ENCODE data around the gene NLK. TPM values are rescaled to one million over a fixed set of nuclear protein-coding genes. Genes with fewer than 3 reads are reported as not detected.

Gene NLK
- total and polyA plus RNA-seq, 2 donors (not counting 3 experiments of a cell fraction or from before 2014, with no cell fraction given) = 23.8 to 34.2 TPM

- H3K36me3 ChIP-seq (ENCODE audit: control insufficient read depth in 2 of 2, extremely low read depth in 1 of 2, insufficient read depth in 2 of 2, low read length in 2 of 2) = peaks cover 0 to 2% of the 10 kb centered on the region in 2 experiments
- H3K9me1 ChIP-seq (replicated peaks; ENCODE audit: control insufficient read depth, extremely low read depth, insufficient read depth, low read length) = no peaks in the 10 kb centered on the region
- no peak overlapping the region for H3K27ac ChIP-seq (ENCODE audit: insufficient read depth, low read depth, low read length)
- no peak overlapping the region for H3K4me2 ChIP-seq (ENCODE audit: insufficient read depth, low read length)
- H2AFZ ChIP-seq (ENCODE audit: low read depth, low read length) = no peak overlapping the region
- no peaks in the 10 kb centered on the region for H3K9me3 ChIP-seq (replicated peaks; ENCODE audit: control insufficient read depth, insufficient read depth, low read length)
- H3K79me2 ChIP-seq (ENCODE audit: control insufficient read depth, insufficient read depth, low read length) = peaks cover 27% of the 10 kb centered on the region
- no TSS peak for BruUV-seq (replicated peaks)
- H3K4me3 ChIP-seq (replicated peaks in 1 of 3; ENCODE audit: insufficient read depth in 1 of 3, low read depth in 1 of 3, low read length in 3 of 3) = no peak overlapping the region
- no peaks in the 10 kb centered on the region for H3K27me3 ChIP-seq (ENCODE audit: control insufficient read depth in 2 of 2, insufficient read depth in 2 of 2, low read length in 2 of 2)
- H3K9ac ChIP-seq (replicated peaks; ENCODE audit: extremely low read depth, insufficient read depth, low read length) = no peak overlapping the region
- FAIRE-seq (no peak), DNase-seq (ENCODE audit: low read depth, low spot score) (no peak)
- no peak for TF ChIP-seq CTCF (IDR thresholded peaks at IDR 0.05; ENCODE audit: extremely low read depth in 1 of 2, insufficient read depth in 1 of 2, low read depth in 1 of 2, low read length in 2 of 2)
- TF ChIP-seq GATA2 (IDR thresholded peaks at IDR 0.05; ENCODE audit: insufficient read depth, insufficient read length, low read depth, low read length) = no peak
- no peak for TF ChIP-seq JUN (IDR thresholded peaks at IDR 0.05; ENCODE audit: borderline replicate concordance, insufficient read depth, insufficient read length, low read depth)
- TF ChIP-seq POLR2A (IDR thresholded peaks at IDR 0.05; ENCODE audit: low read depth, low read length) = no peak
- no peak for TF ChIP-seq EZH2 (IDR thresholded peaks at IDR 0.05; ENCODE audit: borderline replicate concordance, low read depth, low read length, severe bottlenecking)
- peaks cover 4% of the 10 kb centered on the region for H4K20me1 ChIP-seq (replicated peaks; ENCODE audit: control insufficient read depth, extremely low read depth, insufficient read depth, low read length)
- ChIA-PET POLR2A (interaction anchor here (0.6 kb wide), 1 partner anchor 11 kb away, joined by 7 read pairs; no protein-coding TSS in a partner anchor), CTCF (interaction anchor here (1.9 kb wide), 1 partner anchor 9 kb away, joined by 10 read pairs; no protein-coding TSS in a partner anchor)
- H3K4me1 ChIP-seq (ENCODE audit: control insufficient read depth, extremely low read depth, insufficient read depth, low read length) = peaks cover 4% of the 10 kb centered on the region
- dilution Hi-C loops (cut with MboI; ENCODE audit: extremely low pct_ligation_motif_present, low sequenced_read_pairs) = no loop called here
- intact Hi-C loops (cut with micrococcal nuclease) = no loop called here
Measured at GRCh38 chr17:28120766-28121165, 78.3 kb downstream of the NLK start.

- no peak for TF ChIP-seq GATA2 (IDR thresholded peaks at IDR 0.05; ENCODE audit: insufficient read depth, insufficient read length, low read depth, low read length)
- TF ChIP-seq POLR2AphosphoS5 (IDR thresholded peaks at IDR 0.05; ENCODE audit: insufficient read depth, low read depth, low read length) = no peak
- no peak for TF ChIP-seq POLR2A (IDR thresholded peaks at IDR 0.05; ENCODE audit: low read depth, low read length)
- no peak for TF ChIP-seq JUN (IDR thresholded peaks at IDR 0.05; ENCODE audit: borderline replicate concordance, insufficient read depth, insufficient read length, low read depth)
- no peak for TF ChIP-seq EZH2 (IDR thresholded peaks at IDR 0.05; ENCODE audit: borderline replicate concordance, low read depth, low read length, severe bottlenecking)
- no peak for TF ChIP-seq FOS (IDR thresholded peaks at IDR 0.05; ENCODE audit: borderline replicate concordance, insufficient read depth, low read length)
- TF ChIP-seq MYC (IDR thresholded peaks at IDR 0.05; ENCODE audit: low read depth, low read length) = no peak
- H3K9me3 ChIP-seq (replicated peaks; ENCODE audit: control insufficient read depth, insufficient read depth, low read length) = no peaks in the 10 kb centered on the region
- FAIRE-seq = no peak
- H3K9ac ChIP-seq (replicated peaks; ENCODE audit: extremely low read depth, insufficient read depth, low read length) = no peak overlapping the region
- H3K4me2 ChIP-seq (ENCODE audit: insufficient read depth, low read length) = no peak overlapping the region
- H3K4me1 ChIP-seq (ENCODE audit: control insufficient read depth, extremely low read depth, insufficient read depth, low read length) = peaks cover 4% of the 10 kb centered on the region
- H2AFZ ChIP-seq (ENCODE audit: low read depth, low read length) = no peak overlapping the region
- H3K79me2 ChIP-seq (ENCODE audit: control insufficient read depth, insufficient read depth, low read length) = peaks cover 3% of the 10 kb centered on the region
- H3K4me3 ChIP-seq (replicated peaks in 1 of 3; ENCODE audit: insufficient read depth in 1 of 3, low read depth in 1 of 3, low read length in 3 of 3) = no peak overlapping the region
- intact Hi-C loops (cut with micrococcal nuclease) = loop anchor here (5.0 kb wide), 1 partner anchor 33 kb away; no protein-coding TSS in a partner anchor
- POLR2A ChIA-PET = no interaction called here
- H3K27ac ChIP-seq (ENCODE audit: insufficient read depth, low read depth, low read length) = no peak overlapping the region
- no peak for DNase-seq (ENCODE audit: low read depth, low spot score)
- H4K20me1 ChIP-seq (replicated peaks; ENCODE audit: control insufficient read depth, extremely low read depth, insufficient read depth, low read length) = no peaks in the 10 kb centered on the region
- dilution Hi-C loops (cut with MboI; ENCODE audit: extremely low pct_ligation_motif_present, low sequenced_read_pairs) = no loop called here
- H3K9me1 ChIP-seq (replicated peaks; ENCODE audit: control insufficient read depth, extremely low read depth, insufficient read depth, low read length) = no peaks in the 10 kb centered on the region
- CTCF ChIA-PET = interaction anchor here (0.8 to 2.3 kb wide), 4 partner anchors 9 to 60 kb away, joined by 3 to 8 read pairs (median 6); no protein-coding TSS in a partner anchor
- H3K27me3 ChIP-seq (ENCODE audit: control insufficient read depth in 2 of 2, insufficient read depth in 2 of 2, low read length in 2 of 2) = no peaks in the 10 kb centered on the region
- H3K36me3 ChIP-seq (ENCODE audit: control insufficient read depth in 2 of 2, extremely low read depth in 1 of 2, insufficient read depth in 2 of 2, low read length in 2 of 2) = peaks cover 0 to 3% of the 10 kb centered on the region in 2 experiments
- no TSS peak for BruUV-seq (replicated peaks)
Measured at GRCh38 chr17:28124962-28125361, 82.5 kb downstream of the NLK start.

Measured in endothelial cell of umbilical vein (primary cell).